Activated T-cell treated with anti-CD3 and anti-CD28 coated beads, Interleukin-2, amount 50 U/mL, for 4 hours (primary cell): Measurements from ENCODE around the gene TMEM269. TPM values are rescaled to one million over a fixed set of nuclear protein-coding genes. Genes with fewer than 3 reads are reported as not detected.

ENCODE experiments used
- ATAC-seq, 2 donors: fragments of 200-7000 bp; cut with Tn5 transposase; one replicate each; pipeline ENCODE4 v1.10.0; 2021
- DNase-seq: peaks from one replicate; pipeline ENCODE4 v3.0.0-alpha.2; 2020
- H3K27me3 Mint-ChIP-seq: one replicate; pipeline ENCODE4 v1.8.0; 2021; ENCODE audit warnings: low read depth, mixed read lengths
- H3K36me3 Mint-ChIP-seq: one replicate; pipeline ENCODE4 v1.8.0; 2022; ENCODE audit warnings: mixed read lengths; ENCODE audit not compliant: insufficient read depth
- H3K4me1 Mint-ChIP-seq: one replicate; pipeline ENCODE4 v1.8.0; 2021; ENCODE audit warnings: low read depth, mixed read lengths
- H3K4me3 Mint-ChIP-seq: one replicate; pipeline ENCODE4 v1.8.0; 2021; ENCODE audit warnings: mild to moderate bottlenecking, moderate library complexity, mixed read lengths
- H3K9me3 Mint-ChIP-seq: one replicate; pipeline ENCODE4 v1.8.0; 2021; ENCODE audit warnings: mixed read lengths
- total RNA-seq, 3 donors: library from RNA; stranded (reverse); gene quantifications; one replicate each; pipeline ENCODE4 v1.2.1, GENCODE V29; 2021

Gene TMEM269
- total RNA-seq, 3 donors from 2014 or later, result 0.10 to 0.24 TPM; not detected in 1

GRCh38 chr1:42849944-42850343 is 65.2 kb downstream of the TMEM269 start:
- no peaks in the 10 kb centered on the region for H3K9me3 Mint-ChIP-seq
- peaks cover 25% of the 10 kb centered on the region for H3K36me3 Mint-ChIP-seq
- DNase-seq (no peak), ATAC-seq (no peak)
- peaks cover 39% of the 10 kb centered on the region for H3K4me1 Mint-ChIP-seq
- no peaks in the 10 kb centered on the region for H3K27me3 Mint-ChIP-seq
- H3K4me3 Mint-ChIP-seq, result no peak overlapping the region

Other genes starting within 250 kb of the TMEM269 start
- gene PPIH, start 126.6 kb upstream of the TMEM269 start, total RNA-seq, result 100 to 1,000 TPM in 2 of 3 donors, 10 to 100 TPM in 1; 97.4 to 122 (median 117) TPM
- gene YBX1, start 102.6 kb upstream of the TMEM269 start, total RNA-seq, result 1,000 to 10,000 TPM; 1,281 to 1,520 (median 1,366) TPM
- not detected for gene CLDN19, start 44.8 kb upstream of the TMEM269 start, total RNA-seq
- 10 to 100 TPM; 40.4 to 44.7 (median 41.6) TPM for gene P3H1, start 18.0 kb upstream of the TMEM269 start, total RNA-seq
- gene C1orf50, start 17.7 kb upstream of the TMEM269 start, total RNA-seq, result 1 to 10 TPM; 4.5 to 7.9 (median 5.0) TPM
- 1 to 10 TPM; 1.8 to 2.4 (median 2.1) TPM for gene ERMAP, start 32.1 kb downstream of the TMEM269 start, total RNA-seq
- 10 to 100 TPM in 2 of 3 donors, 1 to 10 TPM in 1; 9.2 to 10.7 (median 10.2) TPM for gene SVBP, start 32.4 kb downstream of the TMEM269 start, total RNA-seq
- gene ZNF691, start 61.6 kb downstream of the TMEM269 start, total RNA-seq, result 1 to 10 TPM; 5.5 to 6.5 (median 5.9) TPM
- 100 to 1,000 TPM; 135 to 141 (median 140) TPM for gene SLC2A1, start 173.9 kb downstream of the TMEM269 start, total RNA-seq